ENCODE results near the gene JADE2.

The JADE2 gene

GRCh38 chr5:134570365-134570758, 44.9 kb downstream of the JADE2 start:
- DNase-seq (ENCODE audit: low spot score), result no peak

GRCh38 chr5:134570886-134571285, 45.4 kb downstream of the JADE2 start:
- DNase-seq (ENCODE audit: low spot score), result no peak

- DNase-seq (ENCODE audit: low spot score), result no peak
These were observed 46.4 kb downstream of the JADE2 start for GRCh38 chr5:134571693-134572405.

- DNase-seq (ENCODE audit: low spot score), result no peak
These were observed 47.3 kb downstream of the JADE2 start for GRCh38 chr5:134572811-134573210.

DNA sequence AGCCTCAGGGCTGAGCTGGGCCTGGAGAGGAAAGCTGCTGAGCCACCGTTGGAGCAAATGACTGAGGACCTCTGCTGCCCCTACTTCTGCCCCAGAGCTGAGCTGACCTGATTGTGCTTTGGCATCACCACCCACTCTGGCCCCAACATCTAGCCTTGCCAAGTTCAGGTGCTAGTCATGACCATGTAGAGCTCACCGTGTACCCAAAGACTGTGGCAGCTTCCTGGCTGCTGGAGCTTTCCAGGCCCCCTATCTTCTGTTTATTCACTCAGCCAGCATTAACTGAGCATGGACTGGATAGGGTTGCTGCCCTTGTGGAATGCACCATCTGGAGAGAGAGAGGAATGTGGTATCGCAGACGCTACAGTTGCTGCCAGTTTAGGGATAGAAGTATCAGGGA, 49.1 kb downstream of the JADE2 start:
- no peak for DNase-seq (ENCODE audit: low spot score)

DNA sequence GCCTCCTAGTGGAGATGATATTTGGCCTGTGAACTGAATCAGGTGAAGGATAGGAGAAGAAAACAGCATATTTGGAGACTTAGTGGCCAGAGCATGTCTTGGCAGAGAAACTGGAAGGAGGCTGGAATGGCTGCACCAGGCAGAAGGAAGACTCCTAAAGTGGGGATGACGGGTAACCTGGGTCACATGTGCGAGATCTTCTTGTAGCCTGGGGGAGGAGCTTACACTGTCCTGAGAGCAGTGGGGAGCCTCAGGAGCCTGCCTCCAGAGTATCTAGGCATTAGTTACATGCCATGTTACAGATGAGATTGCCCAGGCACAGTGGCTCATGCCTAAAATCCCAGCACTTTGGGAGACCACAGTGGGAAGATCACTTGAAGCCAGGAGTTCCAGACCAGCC, 49.8 kb downstream of the JADE2 start:
- DNase-seq (ENCODE audit: low spot score), result no peak

- DNase-seq (ENCODE audit: low spot score), result no peak
These were observed 51.0 kb downstream of the JADE2 start for GRCh38 chr5:134576386-134577021.

- DNase-seq (ENCODE audit: low spot score), result no peak
These were observed 51.7 kb downstream of the JADE2 start for GRCh38 chr5:134577022-134577795.

- peak; percentile 78 for DNase-seq (ENCODE audit: low spot score)
These were observed 52.5 kb downstream of the JADE2 start for GRCh38 chr5:134577796-134578577.

DNA sequence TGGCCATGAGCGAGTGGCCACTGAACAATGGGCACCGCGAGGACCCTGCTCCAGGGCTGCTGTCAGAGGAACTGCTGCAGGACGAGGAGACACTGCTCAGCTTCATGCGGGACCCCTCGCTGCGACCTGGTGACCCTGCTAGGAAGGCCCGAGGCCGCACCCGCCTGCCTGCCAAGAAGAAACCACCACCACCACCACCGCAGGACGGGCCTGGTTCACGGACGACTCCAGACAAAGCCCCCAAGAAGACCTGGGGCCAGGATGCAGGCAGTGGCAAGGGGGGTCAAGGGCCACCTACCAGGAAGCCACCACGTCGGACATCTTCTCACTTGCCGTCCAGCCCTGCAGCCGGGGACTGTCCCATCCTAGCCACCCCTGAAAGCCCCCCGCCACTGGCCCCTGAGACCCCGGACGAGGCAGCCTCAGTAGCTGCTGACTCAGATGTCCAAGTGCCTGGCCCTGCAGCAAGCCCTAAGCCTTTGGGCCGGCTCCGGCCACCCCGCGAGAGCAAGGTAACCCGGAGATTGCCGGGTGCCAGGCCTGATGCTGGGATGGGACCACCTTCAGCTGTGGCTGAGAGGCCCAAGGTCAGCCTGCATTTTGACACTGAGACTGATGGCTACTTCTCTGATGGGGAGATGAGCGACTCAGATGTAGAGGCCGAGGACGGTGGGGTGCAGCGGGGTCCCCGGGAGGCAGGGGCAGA, 53.3 kb downstream of the JADE2 start:
- no peak for DNase-seq (ENCODE audit: low spot score)

DNA sequence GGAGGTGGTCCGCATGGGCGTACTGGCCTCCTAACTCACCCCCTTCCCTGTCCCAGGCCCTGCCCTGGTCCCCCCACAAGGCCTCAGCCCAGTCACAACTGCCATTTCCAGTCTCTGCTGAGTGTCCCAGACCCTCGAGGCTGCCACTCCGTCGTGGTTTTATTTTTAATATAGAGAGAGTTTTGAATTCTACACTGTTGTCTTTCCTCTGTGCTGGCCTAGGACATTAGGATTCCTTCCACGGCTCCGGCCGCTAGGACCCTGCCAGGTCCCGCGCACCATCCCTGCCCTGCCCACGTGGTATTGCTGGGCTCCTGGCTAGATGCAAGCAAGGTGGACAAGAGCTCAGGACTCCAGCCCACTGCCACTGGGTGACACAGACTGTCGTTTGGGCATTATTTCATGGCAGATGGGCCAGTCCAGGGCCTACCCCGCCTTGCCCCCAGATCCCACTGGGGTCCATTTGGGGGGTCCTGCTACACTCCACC, 53.9 kb downstream of the JADE2 start:
- DNase-seq (ENCODE audit: low spot score), result no peak

DNA sequence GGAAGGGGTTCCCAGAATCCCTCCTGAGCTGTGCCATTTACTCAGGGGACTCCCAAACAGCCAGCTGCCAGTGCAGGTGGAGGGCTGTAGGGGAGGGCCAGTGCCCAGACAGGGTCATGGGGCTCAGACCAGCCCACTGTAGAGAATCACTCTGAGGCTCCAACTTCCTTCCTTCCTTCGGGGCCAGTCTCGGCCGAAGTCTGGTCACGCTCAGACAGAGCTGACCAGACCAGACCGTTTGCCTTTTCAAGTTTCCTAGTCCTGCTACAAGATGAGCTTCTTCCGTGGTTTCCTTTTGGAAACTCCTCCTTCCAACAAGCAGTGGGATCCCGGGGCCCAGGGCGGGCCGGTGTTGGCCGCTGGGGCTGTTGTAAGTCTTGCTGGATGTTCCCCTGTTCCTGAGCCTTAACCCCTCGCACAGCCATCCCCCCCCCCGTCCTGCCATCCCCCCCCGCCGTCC, 54.6 kb downstream of the JADE2 start:
- peak; percentile 42 for DNase-seq (ENCODE audit: low spot score)

DNA sequence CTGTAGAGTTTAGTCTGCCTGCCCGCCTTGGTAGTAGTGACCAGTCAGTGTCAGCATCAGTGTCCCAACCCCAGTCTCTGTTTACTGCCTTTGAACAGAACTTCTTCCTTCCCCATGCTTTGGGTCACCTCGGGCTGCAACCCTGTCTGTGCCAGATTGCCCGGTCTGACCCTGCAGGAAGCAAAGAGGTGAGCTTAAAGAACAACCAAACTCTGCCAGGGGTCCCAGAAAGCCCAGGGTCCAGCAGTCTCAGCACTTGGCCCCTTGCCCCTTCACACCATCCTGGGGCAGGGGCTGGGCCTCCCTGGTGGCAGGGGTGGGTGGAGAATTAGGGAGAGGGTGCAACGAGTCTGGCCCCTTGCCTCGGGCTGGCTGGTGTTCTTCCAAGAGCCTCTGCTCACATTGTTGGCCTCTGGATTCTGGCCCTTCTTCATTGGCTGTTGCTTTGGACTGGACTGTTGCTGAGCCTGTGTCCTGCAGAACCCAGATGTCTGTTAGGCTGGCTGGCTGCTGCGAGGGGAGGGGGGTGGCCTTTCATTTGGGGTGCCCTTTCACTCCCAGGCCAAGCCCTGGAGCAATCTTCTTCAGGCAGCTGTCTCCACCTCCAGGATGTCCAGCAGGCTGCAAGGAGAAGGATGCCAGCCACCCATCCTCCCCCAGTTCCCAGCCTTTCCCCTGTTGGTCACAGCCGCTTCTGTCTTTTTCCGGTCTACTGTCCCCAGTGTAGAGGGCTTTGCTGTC, 55.9 kb downstream of the JADE2 start:
- DNase-seq (ENCODE audit: low spot score), result no peak

DNA sequence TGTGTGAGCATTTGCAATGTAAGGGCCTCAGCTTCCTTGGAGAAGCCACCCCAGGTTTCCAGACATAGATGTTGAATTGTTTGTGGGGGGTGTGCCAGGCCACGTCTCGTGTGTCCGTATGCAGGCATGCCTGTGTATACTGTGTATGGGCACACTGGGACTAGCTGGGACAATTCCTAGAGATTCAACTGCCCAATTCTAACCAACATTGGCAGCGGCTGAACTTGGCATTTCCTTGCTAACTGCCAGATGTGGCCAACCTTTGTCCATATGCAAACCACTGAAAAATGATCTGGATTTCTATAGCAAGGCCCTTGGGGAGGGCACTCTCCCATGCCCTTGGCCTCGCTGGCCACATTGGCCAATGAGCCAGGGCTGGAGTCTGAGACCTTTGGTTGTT, 56.8 kb downstream of the JADE2 start:
- no peak for DNase-seq (ENCODE audit: low spot score)

DNA sequence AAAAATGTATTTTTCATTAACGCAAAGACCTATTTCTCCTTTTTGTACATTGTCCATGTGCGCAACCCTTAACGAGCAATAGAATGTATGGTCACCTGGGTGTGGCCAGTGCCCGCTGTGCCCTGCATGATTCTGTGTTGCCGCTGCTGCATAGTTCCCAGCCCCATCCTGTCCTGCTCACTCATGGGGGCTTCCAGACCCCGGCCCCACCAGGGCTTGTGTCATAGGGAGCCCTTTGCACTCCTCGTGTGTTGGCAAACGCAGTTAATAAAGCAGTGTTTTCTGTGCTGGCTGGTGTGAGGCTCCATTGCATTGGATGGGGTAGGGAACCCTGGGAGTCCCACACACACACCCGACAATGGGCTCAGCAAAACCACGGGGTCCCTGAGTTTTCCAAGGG, 57.5 kb downstream of the JADE2 start:
- no peak for DNase-seq (ENCODE audit: low spot score)

DNA sequence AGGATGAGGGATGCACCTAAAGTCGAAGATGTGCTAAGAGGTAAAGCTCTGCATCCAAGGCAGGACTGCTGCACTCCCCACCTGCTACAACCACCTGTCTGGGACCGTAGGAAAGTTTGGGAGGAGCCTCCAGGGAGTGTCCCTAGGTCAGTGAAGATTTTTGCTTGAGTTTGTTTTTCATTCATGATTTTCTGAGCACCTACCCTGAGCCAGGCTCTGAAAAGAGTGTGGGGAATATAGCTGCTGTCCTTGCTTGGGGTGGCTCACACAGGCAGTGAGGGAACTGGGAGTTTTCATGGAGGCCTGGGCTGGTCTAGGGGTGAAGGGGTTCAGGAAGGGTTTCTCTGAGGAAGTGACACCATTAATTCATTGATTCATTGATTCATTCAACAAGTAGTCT, 58.3 kb downstream of the JADE2 start:
- no peak for DNase-seq (ENCODE audit: low spot score)

GRCh38 chr5:134584662-134585061, 59.2 kb downstream of the JADE2 start:
- no peak for DNase-seq (ENCODE audit: low spot score)

GRCh38 chr5:134585966-134586365, 60.5 kb downstream of the JADE2 start:
- DNase-seq (ENCODE audit: low spot score), result no peak

DNA sequence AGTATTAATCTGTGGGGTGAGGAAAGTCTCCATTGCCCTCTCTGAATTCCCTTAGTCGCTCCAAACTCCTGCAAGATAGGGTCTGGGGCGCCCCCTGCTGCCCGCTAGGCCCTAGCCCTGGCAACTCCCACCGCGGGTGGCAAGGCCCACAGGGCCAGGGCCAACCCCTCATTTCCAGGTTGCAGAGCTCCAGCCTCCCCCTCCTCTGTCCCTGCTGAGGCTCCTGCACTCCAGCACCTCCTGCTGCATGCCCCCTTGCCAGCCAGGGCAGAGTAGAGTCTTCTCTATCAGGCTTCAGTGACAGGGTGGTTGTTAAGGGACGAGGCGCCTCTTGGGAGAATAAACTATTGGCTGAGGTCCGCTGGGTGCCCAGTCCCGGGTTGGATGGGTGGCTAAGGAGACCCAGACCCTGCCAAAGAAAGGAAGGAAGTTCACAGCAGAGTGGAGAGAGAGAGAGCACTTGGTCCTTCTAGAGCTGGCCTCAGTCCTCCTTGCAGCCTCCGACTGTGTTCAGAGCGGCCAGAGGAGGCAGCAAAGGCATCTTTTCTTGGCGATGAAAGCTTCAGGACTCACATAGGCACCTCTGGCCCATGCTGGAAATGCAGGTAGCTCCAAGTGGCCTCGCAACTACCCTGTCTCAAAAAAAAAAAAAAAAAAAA, 61.5 kb downstream of the JADE2 start:
- peak; percentile 65 for DNase-seq (ENCODE audit: low spot score)

- DNase-seq (ENCODE audit: low spot score), result no peak
These were observed 65.7 kb downstream of the JADE2 start for GRCh38 chr5:134590992-134591659.
